Hippocampal formation (tissue), 2 donors: ENCODE data around the gene FOXK2.

Experiments
- DNase-seq, 2 donors: peaks; one replicate each; lab custom pipeline; 2025; lab: John Stamatoyannopoulos, UW

The FOXK2 gene

DNA sequence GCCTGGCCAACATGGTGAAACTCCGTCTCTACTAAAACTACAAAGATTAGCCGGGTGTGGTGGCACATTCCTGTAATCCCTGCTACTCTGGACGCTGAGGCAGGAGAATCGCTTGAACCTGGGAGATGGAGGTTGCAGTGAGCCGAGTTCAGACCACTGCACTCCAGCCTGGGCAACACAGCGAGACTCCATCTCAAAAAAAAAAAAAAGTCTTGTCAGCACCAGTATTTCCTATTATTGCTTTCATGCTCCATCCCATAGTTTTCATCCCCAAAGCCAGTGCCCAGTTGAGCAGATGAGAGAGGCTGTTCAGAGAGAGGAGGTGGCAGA, 70.3 kb downstream of the FOXK2 start:
- DNase-seq = no peak

DNA sequence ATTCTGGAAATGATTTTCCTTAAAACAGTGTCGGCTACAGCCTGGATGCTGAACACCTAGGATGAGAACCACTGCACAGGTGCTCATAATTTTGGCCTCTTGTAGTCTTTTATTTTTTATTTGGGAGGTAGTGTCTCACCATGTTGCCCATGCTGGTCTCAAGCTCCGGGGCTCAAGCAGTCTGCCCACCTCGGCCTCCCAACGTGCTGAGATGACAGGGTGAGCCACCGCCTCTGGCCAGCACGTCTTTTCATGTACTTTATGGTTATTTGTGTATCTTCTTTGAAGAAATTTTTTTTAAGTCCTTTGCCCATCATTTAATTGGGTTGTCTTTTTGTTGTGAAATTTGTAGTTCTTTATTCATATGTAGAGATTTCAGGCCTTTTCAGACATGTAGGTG, 70.7 kb downstream of the FOXK2 start:
- DNase-seq = no peak

DNA sequence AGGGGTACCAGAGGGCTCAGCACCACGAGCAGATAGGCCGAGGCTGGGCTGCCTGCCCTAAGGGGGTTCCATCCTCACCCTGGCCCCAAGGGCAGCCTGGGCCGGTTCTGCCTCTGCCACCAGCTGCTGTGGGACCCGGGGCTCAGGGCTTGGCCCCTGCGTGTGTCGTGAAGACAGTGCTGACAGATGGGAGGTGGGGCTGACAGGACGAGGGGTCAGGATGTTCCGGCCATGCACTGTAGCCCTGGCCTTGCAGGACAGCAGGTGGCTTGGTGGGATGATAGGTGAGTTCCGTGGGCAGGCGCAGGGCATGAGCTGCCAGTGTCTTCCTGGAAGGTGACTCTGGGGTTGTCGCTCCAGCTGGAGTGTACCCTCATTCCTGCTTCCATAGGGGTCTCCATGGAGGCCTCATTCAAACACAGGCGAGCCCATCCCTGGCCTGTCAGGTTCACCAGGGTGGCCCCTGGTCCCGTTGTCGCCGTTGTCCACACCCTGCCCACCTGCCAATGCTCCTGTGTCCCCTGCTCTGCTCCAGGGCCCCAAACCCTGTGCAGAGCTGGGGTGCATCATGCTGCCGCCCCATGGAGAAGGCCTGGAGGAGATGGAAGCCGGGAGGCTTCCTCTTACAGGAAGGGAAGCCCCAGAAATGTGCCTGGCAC, 71.5 kb downstream of the FOXK2 start:
- DNase-seq = no peak

DNA sequence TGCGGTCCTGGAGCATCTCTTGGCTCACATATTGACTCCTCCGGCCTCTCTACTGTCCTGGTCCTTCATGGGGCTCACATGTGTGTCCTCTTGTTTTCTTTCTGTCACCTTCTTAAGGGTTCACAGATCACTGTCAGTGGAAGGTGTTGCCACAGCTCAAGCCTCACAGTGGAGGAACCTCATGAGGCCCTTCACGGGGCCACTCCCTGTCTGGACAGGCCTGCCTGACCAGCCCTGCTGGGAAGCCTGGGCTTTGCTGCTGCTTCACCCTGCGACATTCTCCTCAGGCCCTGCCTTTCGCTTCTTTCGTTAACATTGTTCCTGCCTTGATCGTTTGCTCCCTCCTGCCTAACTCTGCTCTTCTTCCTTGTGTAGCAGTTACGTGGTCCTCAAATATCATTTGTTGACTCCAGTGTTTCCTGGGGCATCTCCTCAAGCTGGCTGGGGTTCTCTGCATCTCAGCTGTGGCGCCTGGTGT, 72.8 kb downstream of the FOXK2 start:
- no peak for DNase-seq

DNA sequence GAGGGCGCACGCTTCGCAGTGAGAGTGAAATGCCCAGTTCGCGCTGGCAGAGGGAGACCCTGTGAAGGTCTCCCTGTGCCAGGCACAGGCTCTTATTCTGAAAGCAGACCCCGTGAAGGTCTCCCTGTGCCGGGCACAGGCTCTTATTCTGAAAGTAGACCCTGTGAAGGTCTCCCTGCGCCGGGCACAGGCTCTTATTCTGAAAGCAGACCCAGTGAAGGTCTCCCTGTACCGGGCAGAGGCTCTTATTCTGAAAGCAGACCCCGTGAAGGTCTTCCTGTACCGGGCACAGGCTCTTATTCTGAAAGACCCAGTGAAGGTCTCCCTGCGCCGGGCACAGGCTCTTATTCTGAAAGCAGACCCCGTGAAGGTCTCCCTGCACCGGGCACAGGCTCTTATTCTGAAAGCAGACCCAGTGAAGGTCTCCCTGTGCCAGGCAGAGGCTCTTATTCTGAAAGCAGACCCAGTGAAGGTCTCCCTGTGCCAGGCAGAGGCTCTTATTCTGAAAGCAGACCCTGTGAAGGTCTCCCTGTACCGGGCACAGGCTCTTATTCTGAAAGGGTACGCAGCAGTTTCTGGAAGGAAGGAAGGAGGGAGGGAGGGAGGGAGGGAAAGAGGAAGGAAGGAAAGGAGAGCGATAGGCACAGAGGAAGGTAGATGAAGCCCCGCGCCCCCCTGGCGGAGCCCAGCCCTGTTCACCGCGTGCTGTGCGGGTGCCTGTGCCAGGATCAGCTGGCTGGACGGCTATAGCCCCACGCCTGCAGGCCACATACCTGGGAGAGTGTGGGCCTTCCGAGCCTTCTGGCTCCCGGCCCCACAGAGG, 73.4 kb downstream of the FOXK2 start:
- peak; percentile 81 to 83 for DNase-seq

DNA sequence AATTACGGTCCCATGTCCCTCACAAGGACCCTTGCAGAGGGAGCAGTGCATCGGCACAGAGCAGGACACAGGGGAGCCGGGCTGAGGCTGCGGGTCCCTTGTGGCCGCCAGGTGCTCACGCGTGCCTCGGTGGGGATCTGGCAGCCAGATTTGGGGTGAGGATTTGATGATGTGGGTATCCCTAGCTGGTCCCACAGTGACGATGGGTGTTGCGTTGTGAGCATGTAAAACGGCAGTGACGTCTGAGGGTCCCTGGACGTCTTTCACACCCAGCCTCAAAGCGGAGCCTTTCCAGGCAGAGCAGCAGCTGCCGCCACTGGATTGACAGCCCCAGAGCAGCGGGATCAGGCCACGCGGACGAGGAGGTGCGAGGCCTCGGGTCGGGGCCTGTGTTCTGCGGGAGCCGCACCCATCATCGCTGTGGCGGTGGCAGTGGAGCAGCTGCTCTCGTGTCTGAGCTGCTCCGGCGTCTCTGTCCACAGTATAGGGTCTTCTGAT, 74.1 kb downstream of the FOXK2 start:
- no peak for DNase-seq

DNA sequence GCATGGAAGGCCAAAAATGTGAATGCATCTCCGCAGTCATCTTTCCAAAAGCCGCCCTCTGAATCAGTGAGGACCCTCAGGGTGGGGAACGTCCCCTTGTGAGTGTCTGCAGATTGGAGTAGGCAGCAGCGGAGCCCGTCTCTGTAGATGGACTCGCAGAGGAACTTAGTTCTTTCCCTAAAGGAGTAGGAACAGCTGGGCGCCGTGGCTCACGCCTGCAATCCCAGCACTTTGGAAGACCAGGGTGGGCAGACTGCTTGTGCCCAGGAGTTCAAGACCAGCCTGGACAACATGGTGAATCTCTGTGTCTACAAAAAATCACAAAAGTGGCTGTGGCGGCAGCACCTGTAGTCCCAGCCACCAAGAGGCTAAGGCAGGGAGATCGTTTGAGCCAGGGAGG, 75.0 kb downstream of the FOXK2 start:
- no peak for DNase-seq

DNA sequence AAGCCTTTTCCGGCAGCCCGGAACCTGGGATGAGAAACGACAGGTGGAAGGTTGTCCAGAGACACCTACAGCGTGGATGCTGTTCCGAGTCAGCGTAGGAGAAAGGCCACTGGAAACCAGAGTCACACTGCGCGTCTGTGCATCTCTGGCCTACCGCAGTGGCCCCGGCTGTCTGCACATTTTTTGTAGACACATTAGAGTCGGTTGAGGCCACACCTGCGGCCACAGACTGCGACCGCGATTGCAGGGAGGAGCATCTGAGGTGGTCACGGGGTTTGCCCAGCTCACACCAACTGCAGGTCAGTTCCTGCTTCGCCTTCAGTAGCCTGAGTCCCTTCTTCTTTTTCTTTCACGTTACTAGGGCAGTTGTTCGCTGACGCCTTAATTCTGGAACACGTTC, 76.4 kb downstream of the FOXK2 start:
- DNase-seq = no peak

DNA sequence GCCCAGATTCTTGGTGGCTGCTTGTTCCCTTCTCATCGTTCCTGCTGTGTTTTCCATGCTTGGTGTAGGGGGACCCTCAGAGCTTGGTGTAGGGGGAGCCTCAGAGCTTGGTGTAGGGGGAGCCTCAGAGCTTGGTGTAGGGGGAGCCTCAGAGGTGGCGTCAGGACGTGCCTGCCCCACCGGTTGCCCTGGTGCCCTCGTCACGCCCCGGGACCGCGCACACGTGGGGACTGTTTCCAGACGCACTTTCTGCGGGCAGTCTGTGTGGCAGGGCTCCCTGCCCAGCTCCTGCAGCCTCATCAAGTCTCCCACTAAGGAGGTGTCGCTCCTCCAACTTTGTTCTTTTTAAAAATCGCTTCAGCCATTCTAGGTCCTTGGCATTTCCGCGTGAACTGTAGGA, 76.8 kb downstream of the FOXK2 start:
- no peak for DNase-seq

DNA sequence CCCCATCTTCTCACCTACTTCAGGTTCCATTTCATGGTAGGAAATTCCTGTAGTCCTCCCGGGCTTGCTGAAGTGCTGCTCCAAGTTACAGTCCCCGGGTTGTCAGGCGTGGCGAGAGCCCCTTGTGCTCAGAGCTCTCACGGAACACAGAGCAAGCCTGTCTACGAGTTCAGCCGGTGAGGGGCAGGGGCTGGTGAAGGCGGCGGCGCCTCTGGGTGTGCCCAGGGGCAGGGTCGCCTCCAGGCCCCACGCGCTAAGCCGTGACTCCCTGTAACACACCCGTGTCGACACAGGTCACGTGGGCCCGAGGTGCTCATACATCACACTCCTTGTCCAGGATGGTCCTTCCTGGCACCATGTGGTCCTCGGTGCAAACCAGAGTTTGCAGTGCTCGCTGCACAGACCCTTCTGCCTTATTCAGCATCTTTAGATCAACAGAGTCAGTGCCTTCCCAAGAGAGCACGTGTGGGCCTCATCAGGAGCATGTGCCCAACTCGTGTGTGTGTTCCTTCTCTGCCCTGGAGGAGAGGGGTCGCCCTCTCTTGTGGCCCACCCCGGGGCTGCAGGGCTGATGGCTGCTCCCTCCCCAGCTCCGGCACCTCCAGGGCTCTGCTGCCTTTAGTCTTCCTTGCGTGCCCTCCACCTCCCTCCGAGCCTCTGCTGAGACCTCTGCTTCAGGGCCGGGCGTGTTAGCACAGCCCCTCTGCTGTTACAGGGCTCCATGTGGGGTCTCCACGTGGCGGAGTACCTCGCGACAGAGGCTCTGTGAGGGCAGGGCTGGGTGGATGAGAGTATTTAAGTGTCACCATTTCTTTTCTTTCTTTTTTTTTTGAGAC, 77.5 kb downstream of the FOXK2 start:
- no peak for DNase-seq

DNA sequence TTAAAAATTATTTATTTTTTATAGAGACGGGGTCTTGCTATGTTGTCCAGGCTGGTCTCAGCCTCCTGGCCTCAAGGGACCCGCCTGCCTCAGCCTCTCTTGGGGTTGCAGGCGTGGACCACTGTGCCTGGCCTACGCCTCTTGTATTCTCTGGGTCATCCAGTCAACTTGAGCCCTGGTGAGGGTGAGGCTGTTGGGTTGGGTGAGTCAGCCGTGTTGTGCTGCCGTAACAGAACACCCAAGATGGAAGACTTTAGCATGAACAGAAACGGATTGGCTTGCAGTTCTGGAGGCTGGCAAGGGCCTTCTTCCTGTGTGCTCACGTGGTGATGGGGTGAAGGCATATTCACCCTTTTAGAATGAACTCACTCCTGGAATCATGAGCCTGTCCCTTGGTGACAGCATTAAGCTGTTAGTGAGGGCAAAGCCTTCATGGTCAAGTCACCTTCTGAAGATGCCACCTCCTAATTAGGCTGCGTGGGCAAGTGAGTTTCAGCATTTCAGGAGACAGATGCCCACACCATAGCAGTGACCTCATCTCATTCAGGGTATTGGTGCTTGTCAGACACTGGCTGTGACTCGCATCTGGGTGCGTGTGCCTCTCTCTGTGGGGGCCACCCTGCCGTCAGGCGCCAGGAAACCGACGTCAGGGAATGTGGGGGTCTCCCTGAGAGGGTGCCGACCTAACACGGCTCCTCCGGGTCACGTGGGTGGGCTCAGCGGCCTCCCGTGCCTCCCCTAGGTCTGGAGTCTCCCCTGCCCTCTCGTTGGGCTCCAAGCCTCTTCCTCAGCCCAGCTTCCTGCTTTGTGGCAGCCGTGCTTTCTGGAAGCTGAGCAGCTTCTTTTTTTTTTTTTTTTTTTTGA, 79.0 kb downstream of the FOXK2 start:
- no peak for DNase-seq

DNA sequence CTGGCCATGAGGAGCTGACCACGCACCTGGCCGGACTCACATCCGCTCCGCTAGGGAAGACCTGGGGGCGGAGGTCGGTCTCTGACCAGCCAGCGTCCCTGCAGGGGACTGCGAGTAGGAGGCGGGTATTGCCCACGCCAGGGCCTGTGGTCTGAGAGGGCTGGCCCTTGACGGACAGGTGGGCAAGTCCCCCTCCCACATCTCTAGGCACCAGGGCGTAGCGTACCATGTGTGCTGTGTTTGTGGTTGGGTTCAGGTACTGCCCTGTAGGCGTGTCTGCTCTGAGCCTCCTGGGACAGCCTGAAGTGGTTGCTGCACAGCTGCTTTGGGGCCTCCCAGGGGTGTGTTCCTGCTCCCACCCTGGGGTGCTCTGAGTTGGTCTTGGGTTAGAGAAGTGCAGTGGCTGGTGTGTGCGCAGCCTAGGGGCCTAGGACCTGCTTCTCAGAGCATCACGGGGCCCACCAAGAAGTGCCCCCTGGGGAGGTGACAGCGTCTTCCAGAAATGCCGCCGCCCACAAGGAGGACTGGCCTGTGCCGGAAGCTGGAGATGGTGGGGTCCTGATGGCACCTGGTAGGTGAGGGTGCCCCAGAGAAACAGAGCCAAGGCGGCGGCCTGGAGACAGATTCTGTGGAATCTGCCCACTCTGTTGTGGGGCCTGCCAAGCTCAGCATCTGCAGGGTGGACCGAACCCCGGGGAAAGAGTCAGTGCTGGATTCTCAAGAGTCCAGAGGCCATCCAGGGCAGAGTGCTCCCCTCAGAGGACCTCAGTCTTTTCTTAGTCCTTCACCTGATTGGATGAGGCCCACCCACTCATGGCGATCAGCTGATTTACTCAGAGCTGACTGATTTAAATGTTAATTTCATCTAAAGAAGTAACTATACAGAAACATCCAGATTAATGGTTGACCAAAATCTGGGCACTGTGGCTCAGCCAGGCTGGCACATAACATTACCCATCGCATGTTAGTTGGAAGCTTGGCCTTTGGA, 80.4 kb downstream of the FOXK2 start:
- DNase-seq = no peak

DNA sequence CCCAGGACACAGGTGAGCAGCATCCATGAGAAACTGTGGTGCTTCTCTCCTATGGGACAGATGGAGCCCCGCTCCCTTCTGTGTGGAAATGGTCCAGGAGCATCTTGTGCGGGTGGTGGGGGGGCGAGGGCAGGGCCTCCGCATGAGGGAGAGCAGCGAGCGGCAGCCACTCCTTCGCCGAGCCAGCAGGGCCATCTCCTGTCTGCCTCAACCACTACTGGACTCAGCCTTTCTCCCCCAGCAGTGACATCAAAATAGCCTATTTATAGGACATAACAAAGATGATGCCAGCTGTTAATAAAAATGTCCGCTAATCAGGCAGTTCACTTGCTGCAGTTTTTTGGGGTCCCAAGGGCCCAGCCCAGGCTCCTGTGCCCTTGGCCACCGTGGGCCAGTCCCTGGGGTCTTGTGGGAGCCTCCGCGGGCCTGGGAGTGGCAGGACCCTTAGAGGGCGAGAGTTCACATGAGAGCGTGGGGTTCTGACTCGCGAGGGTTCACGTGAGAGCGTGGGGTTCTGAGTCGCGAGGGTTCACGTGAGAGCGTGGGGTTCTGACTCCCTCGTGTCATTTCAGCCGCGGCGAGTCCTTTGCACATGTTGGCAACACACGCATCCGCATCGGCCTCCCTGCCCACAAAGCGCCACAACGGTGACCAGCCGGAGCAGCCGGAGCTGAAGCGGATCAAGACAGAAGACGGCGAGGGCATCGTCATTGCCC, 81.4 kb downstream of the FOXK2 start:
- DNase-seq = no peak

DNA sequence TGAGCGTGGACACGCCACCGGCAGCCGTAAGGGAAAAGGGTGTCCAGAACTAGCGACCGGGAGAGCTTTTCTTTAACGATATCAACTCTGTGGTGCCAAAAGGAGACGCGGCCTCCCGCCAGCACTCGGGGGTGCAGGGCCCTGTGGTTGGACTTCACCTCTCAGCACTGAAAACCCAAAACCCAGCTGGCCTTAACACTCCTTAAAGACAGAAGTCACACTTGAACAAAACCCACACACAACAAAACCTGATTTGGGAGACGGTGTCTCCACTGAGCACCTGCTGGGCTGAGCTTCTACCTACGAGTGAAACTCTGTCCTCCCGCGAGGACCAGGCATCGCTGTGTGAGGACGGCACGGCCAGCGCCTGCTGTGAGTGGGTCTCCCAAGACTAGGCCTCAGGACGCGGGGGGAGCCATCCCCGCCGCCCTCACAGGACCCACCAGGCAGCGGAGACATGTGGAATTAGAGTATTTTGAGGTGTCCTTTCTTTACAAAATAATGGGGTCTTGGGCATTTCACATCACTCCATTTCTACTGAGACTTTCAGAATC, 82.0 kb downstream of the FOXK2 start:
- no peak for DNase-seq

DNA sequence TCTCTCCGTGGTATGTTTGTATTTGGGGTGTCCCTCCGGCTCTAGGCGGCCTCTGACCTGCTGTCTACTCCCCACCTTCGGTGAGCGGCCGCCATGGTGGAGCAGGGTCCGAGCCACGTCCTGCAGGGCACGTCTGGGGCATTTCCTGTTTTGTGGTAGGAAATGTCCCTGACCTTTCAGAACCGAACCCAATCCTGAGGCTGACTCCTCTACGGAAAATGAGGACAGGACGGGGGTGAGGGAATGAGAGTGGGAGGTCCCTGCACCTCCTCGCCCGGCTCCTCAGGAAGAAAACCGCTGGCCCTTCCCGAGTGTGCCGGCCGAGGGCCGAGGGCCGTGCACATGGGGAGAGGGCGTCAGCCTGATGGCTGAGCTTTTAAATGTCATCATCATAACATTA, 83.0 kb downstream of the FOXK2 start:
- no peak for DNase-seq

DNA sequence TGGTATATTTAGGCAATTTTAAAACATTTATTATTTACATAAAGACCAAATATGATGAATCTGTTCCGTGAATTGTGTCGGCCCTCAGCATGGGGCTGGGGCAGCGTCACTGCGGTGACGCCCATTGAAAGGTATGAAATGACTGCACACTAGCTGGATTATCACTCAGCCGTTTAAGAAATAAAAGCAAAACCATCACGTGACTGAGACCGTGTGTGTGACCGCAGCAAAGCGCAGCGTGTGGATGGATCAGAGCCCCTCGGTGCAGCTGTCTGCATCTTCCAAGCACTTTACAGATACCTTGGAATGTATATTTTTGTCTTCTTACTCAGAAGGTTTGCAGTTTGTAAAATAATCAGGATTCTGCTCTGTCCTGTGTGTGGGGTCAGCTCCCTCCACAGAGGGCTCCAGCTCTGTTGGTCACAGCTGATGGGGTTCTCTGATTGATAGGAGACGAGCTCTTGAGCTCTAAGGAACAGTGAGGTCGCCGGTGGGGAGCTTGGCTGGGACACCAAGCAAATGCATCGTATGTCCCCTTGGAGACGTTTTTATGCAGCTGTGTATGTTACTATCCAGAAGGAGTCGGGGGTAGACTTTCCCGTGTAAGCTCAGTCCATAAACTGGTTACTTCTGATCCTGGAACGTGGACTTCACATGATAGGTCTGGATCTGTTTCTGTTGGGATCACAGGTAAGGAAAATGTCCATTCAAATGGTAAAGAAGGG, 83.6 kb downstream of the FOXK2 start:
- DNase-seq = no peak

DNA sequence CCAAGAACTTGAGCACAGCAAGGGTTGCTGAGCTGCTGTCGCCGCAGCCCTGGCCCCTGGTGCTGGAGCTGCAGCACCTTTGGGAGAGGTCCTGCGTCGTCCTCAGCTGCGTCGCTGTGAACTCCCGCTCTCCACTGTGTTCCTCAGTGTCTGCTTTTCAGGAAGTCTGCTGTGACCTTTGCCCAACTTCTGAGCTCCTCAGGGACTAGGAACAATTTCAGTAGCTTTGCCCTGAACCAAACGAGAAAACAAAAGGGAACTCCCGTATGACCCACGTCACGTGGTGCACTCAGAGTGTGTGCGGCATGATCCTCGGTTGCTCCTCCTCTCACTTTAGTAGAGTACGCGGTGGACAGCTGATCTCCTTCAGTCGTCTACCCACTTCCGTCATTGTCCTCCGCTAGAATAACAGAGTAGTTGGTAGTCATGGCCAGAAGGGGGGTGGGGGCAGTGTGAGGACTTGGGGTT, 84.5 kb downstream of the FOXK2 start:
- DNase-seq = peak; percentile 46 to 47

DNA sequence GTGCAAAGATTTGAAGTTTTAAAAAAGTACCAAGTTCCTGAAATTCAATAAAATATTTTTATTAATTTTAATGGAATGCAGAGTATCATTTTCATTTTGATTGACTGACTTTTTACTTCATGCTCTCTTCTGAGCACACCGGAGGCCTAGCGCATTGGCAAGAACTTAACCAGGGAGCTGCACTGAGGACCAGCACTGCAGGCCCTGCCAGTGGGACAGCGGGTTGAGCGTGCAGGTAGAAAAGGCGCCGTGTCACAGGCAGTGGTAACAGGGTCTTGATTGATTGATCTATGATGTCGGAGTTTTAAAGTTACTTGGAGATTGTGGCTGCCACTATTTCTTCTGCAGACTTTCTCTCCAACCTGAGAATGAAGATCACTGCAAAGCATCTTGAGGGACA, 85.0 kb downstream of the FOXK2 start:
- no peak for DNase-seq
